Measurements from ENCODE around the gene SLC28A1. TPM values are rescaled to one million over a fixed set of nuclear protein-coding genes. Genes with fewer than 3 reads are reported as not detected.

The SLC28A1 gene
- total and polyA plus RNA-seq, 7 donors, result 0.13 to 1.9 (median 0.34) TPM

- peak; percentile 70 to 83 for DNase-seq
- 28 to 36% (median 33%) methylated on average over 15 of the region's 15 CpGs for WGBS, 3 donors
- peak; percentile 86 to 98 (median 94) for ATAC-seq
These were observed 70.8 kb downstream of the SLC28A1 start for GRCh38 chr15:84955089-84955848.

GRCh38 chr15:84956199-84956598 is 71.7 kb downstream of the SLC28A1 start:
- intact Hi-C loops (cut with DNase I), result no loop called here
- no peak overlapping the region for H3K27ac ChIP-seq
- H3K27me3 ChIP-seq (ENCODE audit: insufficient read depth in 3 of 3, low read length in 2 of 3), result no peaks in the 10 kb centered on the region
- no peak overlapping the region for H3K4me3 ChIP-seq
- H3K36me3 ChIP-seq (ENCODE audit: insufficient read depth in 1 of 2, low read depth in 1 of 2), result no peaks in the 10 kb centered on the region
- TF ChIP-seq, protein P1, sequence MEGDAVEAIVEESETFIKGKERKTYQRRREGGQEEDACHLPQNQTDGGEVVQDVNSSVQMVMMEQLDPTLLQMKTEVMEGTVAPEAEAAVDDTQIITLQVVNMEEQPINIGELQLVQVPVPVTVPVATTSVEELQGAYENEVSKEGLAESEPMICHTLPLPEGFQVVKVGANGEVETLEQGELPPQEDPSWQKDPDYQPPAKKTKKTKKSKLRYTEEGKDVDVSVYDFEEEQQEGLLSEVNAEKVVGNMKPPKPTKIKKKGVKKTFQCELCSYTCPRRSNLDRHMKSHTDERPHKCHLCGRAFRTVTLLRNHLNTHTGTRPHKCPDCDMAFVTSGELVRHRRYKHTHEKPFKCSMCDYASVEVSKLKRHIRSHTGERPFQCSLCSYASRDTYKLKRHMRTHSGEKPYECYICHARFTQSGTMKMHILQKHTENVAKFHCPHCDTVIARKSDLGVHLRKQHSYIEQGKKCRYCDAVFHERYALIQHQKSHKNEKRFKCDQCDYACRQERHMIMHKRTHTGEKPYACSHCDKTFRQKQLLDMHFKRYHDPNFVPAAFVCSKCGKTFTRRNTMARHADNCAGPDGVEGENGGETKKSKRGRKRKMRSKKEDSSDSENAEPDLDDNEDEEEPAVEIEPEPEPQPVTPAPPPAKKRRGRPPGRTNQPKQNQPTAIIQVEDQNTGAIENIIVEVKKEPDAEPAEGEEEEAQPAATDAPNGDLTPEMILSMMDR (IDR thresholded peaks at IDR 0.05), result no peak
- ATAC-seq (no peak), DNase-seq (no peak)
- no peaks in the 10 kb centered on the region for H3K9me3 ChIP-seq
- 78 to 96% (median 88%) methylated on average over 2 of the region's 2 CpGs for WGBS, 3 donors
- peaks cover 3% of the 10 kb centered on the region for H3K4me1 ChIP-seq

More at GRCh38 chr15:84955089-84955848, 70.8 kb downstream of the SLC28A1 start:
- Histone ChIP-seq H3K4me3 (peak overlapping the region; percentile 52), H3K27ac (no peak overlapping the region), H3K27me3 (ENCODE audit: insufficient read depth in 3 of 3, low read length in 2 of 3) (no peaks in the 10 kb centered on the region), H3K36me3 (ENCODE audit: insufficient read depth in 1 of 2, low read depth in 1 of 2) (no peaks in the 10 kb centered on the region), H3K9me3 (no peaks in the 10 kb centered on the region), H3K4me1 (peaks cover 3% of the 10 kb centered on the region)
- intact Hi-C loops (cut with DNase I), result loop anchor here (1.0 to 2.0 kb wide), 2 partner anchors 90 kb away; no protein-coding TSS in a partner anchor
- TF ChIP-seq, protein P1 (IDR thresholded peaks at IDR 0.05), result peak; percentile 90

GRCh38 chr15:84960391-84961113 is 76.1 kb downstream of the SLC28A1 start:
- no peak overlapping the region for H3K4me3 ChIP-seq
- H3K4me1 ChIP-seq, result peaks cover 1% of the 10 kb centered on the region
- H3K27me3 ChIP-seq (ENCODE audit: insufficient read depth in 3 of 3, low read length in 2 of 3), result no peaks in the 10 kb centered on the region
- intact Hi-C loops (cut with DNase I), result loop anchor here in 1 of 2 donors (10.0 kb wide), 1 partner anchor 194 kb away; no protein-coding TSS in a partner anchor
- no peak overlapping the region for H3K27ac ChIP-seq
- no peaks in the 10 kb centered on the region for H3K36me3 ChIP-seq (ENCODE audit: insufficient read depth in 1 of 2, low read depth in 1 of 2)
- TF ChIP-seq, protein P1 (IDR thresholded peaks at IDR 0.05), result no peak
- ATAC-seq (no peak), DNase-seq (no peak)
- WGBS, 3 donors, result 88 to 91% (median 91%) methylated on average over 13 of the region's 13 CpGs
- H3K9me3 ChIP-seq, result no peaks in the 10 kb centered on the region

DNA sequence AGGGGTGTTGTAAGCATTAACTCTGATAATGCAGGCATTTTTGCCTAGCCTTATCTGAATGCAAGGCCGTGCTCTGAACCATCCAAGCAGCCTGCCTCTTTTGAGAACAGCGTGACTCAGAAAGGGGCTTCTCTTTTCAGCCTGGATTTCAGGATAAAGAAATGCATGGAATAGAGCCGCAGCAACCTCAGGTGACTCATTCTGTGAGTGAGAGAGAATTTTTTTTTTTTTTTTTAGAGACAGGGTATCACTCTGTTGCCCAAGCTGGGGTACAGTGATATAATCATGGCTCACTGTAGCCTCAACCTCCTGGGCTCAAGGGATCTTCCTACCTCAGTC is 76.6 kb downstream of the SLC28A1 start:
- H3K4me3 ChIP-seq, result no peak overlapping the region
- no peaks in the 10 kb centered on the region for H3K4me1 ChIP-seq
- H3K27me3 ChIP-seq (ENCODE audit: insufficient read depth in 3 of 3, low read length in 2 of 3), result no peaks in the 10 kb centered on the region
- no peaks in the 10 kb centered on the region for H3K36me3 ChIP-seq (ENCODE audit: insufficient read depth in 1 of 2, low read depth in 1 of 2)
- intact Hi-C loops (cut with DNase I), result loop anchor here in 1 of 2 donors (10.0 kb wide), 1 partner anchor 194 kb away; no protein-coding TSS in a partner anchor
- DNase-seq, result no peak
- ATAC-seq, result no peak
- no peak overlapping the region for H3K27ac ChIP-seq
- H3K9me3 ChIP-seq, result no peaks in the 10 kb centered on the region
- TF ChIP-seq, protein P1 (IDR thresholded peaks at IDR 0.05), result no peak
- WGBS, 3 donors, result 93 to 97% (median 93%) methylated on average over 3 of the region's 3 CpGs

Data from psoas muscle (tissue), 8 donors.